Effector memory CD8-positive, alpha-beta T cell (primary cell): Measurements from ENCODE around the gene SCFD1.

ENCODE experiments used
- ATAC-seq: fragments of 150-1000 bp; cut with Tn5 transposase; replicated peaks from 2 replicates; pipeline ENCODE4 v1.10.0; 2021; ENCODE audit warnings: mild to moderate bottlenecking, moderate library complexity
- DNase-seq, 3 experiments: peaks; one replicate each; pipeline ENCODE4 v3.0.0; 2021
- H3K27ac Mint-ChIP-seq, 2 donors: one replicate each; pipeline ENCODE4 v1.8.0; 2022; ENCODE audit warnings: mild to moderate bottlenecking in 2 of 2, mixed read lengths in 2 of 2, moderate library complexity in 2 of 2
- H3K27me3 Mint-ChIP-seq, 2 donors: one replicate each; pipeline ENCODE4 v1.8.0; 2022; ENCODE audit warnings: mixed read lengths in 2 of 2
- H3K36me3 Mint-ChIP-seq: one replicate; pipeline ENCODE4 v1.8.0; 2022; ENCODE audit warnings: mild to moderate bottlenecking, moderate library complexity, mixed read lengths; ENCODE audit not compliant: insufficient read depth
- H3K4me1 Mint-ChIP-seq, 2 donors: one replicate each; pipeline ENCODE4 v1.8.0; 2022; ENCODE audit warnings: low read depth in 2 of 2, mixed read lengths in 2 of 2
- H3K4me3 Mint-ChIP-seq, 2 donors: one replicate each; pipeline ENCODE4 v1.8.0; 2022; ENCODE audit warnings: mild to moderate bottlenecking in 2 of 2, mixed read lengths in 2 of 2, moderate library complexity in 2 of 2
- H3K9me3 Mint-ChIP-seq, 2 donors: one replicate each; pipeline ENCODE4 v1.8.0; 2022; ENCODE audit warnings: mixed read lengths in 2 of 2

Gene SCFD1

DNA sequence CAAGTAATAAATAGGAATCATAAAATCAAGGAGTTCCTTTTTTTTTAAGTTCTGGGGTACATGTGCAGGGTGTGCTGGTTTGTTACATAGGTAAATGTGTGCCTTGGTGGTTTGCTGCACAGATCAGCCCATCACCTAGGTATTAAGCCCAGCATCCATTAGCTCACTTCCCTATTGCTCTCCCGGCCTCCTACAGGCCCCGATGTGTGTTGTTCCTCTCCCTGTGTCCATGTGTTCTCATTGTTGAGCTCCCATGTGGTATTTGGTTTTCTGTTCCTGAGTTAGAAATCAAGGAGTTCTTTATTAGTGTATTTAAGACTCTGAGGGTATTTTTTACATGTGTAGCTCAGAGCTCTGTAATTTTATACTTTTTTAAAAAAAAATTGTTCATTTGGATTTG is 86.0 kb downstream of the SCFD1 start:
- ATAC-seq (no peak), DNase-seq (no peak)
- no peak overlapping the region for H3K4me3 Mint-ChIP-seq
- peaks cover 36% of the 10 kb centered on the region for H3K36me3 Mint-ChIP-seq
- H3K9me3 Mint-ChIP-seq: no peaks in the 10 kb centered on the region
- H3K4me1 Mint-ChIP-seq: no peaks in the 10 kb centered on the region
- no peak overlapping the region for H3K27ac Mint-ChIP-seq
- no peaks in the 10 kb centered on the region for H3K27me3 Mint-ChIP-seq

DNA sequence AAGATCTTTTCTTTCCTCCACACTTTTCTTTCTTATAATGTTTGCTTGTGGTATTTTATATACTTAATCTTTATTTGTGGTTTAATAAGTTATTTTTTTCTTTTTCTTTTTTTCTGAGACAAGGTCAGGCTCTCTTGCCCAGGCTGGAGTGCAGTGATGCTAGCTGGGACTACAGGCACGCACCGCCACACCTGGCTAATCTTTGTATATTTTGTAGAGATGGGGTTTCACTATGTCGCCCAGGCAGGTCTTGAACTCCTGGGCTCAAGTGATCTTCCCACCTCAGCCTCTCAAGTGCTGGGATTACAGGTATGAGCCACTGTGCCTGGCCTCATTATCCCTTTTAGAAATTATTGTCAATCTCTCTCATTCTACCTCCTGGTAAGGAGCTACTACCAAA is 87.1 kb downstream of the SCFD1 start:
- Mint-ChIP-seq H3K27me3 (no peaks in the 10 kb centered on the region), H3K36me3 (peaks cover 36% of the 10 kb centered on the region), H3K4me1 (no peaks in the 10 kb centered on the region), H3K4me3 (no peak overlapping the region), H3K27ac (no peak overlapping the region), H3K9me3 (no peaks in the 10 kb centered on the region)
- ATAC-seq (no peak), DNase-seq (no peak)

DNA sequence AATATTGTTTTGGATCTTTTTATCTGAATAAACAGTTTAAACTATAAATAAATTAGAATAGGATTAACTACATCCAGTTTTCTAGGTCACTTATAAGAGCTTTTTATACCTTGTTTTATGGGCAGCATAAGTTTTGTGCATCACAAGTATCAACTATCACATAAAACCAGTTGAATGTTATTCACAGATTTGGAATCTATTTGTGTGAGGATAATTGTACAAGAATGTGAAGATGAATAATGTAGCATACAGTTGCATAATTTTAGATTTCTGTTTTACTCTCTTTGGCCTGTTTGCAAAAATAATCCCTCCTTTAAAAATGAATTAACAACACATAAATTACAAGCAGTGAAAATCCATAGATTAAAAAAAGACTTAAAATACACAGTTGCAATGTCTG is 88.8 kb downstream of the SCFD1 start:
- DNase-seq (no peak), ATAC-seq (no peak)
- peak overlapping the region in 1 of 2 donors; percentile 35 for H3K27ac Mint-ChIP-seq
- no peak overlapping the region for H3K4me3 Mint-ChIP-seq
- no peaks in the 10 kb centered on the region for H3K27me3 Mint-ChIP-seq
- H3K4me1 Mint-ChIP-seq: no peaks in the 10 kb centered on the region
- H3K36me3 Mint-ChIP-seq: peaks cover 30% of the 10 kb centered on the region
- H3K9me3 Mint-ChIP-seq: no peaks in the 10 kb centered on the region

DNA sequence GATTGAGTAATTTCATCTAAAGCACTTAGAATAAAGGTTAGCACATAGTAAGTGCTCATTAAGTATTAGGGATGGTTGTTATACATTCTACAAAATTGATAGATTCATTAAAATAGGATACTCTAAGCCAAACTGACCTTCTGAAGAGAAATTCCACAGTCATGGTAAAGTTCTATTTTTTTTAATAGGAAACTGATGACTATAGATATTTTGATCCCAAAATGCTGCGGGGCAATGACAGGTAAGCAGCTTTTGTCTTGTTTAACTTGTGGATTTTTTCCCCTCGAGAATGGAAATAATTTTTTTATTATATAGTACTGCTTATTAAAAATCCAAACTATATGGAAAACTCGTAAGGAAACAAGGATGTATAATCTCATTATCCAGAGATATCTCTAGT is 97.0 kb downstream of the SCFD1 start:
- H3K4me1 Mint-ChIP-seq: peaks cover 0 to 6% of the 10 kb centered on the region in 2 donors
- no peak overlapping the region for H3K4me3 Mint-ChIP-seq
- peaks cover 19% of the 10 kb centered on the region for H3K36me3 Mint-ChIP-seq
- H3K9me3 Mint-ChIP-seq: no peaks in the 10 kb centered on the region
- ATAC-seq (no peak), DNase-seq (no peak)
- H3K27ac Mint-ChIP-seq: no peak overlapping the region
- H3K27me3 Mint-ChIP-seq: no peaks in the 10 kb centered on the region

DNA sequence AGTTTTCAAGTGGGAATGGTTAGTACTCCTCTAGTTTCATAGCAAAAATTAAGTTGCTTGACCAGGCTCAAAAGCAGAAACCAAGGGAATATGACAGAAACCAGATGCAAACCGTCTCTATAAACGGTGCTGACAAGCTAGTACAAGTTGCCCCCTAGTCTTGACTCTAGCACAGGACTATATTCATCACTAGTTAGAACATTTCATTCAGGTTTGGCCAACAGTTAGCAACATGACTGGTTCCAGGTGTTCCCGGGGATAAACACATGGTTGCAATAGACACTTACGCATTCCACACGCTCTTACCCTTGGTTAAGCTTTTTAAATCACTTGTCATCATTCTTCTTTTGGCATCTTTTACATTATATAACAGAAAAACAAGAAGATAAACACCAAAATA is 103.6 kb downstream of the SCFD1 start:
- Mint-ChIP-seq H3K36me3 (peaks cover 27% of the 10 kb centered on the region), H3K9me3 (peaks cover 2 to 7% of the 10 kb centered on the region in 2 donors), H3K4me3 (no peak overlapping the region), H3K4me1 (peaks cover 2 to 20% of the 10 kb centered on the region in 2 donors), H3K27ac (peak overlapping the region in 1 of 2 donors; percentile 70), H3K27me3 (no peaks in the 10 kb centered on the region)
- ATAC-seq (no peak), DNase-seq (no peak)

DNA sequence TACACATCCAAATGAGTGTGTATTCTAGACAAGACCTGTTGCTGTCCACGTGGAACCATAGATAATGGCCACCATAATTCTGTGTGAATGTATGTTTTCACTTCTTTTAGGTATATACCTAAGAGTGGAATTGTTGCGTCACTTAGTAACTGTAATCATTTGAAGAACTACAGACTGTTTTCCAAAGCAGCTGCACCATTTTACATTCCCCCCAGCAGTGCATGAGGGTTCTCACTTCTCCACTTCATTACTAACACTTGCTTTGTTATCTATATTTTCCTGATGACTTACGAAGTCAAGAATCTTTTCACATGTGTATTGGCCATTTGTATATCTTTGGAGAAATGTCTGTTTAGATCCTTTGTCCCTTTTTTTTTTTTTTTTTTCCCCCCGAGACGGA is 106.4 kb downstream of the SCFD1 start:
- no peak for DNase-seq
- H3K36me3 Mint-ChIP-seq: peaks cover 30% of the 10 kb centered on the region

DNA sequence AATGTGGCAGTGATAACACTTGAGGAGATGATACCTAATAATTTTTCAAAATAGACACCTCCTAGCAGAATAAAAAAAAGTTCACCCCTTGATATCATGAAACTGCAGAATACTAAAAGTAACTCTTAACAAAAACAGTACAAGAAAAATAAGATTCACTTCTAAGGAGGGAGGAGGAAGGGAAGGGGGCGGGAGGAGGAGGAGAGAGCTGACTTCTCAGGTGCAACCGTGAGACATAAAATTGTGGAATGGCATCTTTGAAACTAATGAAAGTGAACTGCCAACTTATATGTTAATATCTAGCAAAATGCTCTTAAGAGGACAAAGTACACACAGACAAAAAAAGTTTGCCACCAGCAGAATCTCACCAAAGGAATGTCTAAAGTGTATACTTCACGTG is 115.8 kb downstream of the SCFD1 start:
- DNase-seq: no peak
- Mint-ChIP-seq H3K4me1 (no peaks in the 10 kb centered on the region), H3K9me3 (no peaks in the 10 kb centered on the region), H3K4me3 (no peak overlapping the region), H3K36me3 (peaks cover 25% of the 10 kb centered on the region), H3K27ac (no peak overlapping the region), H3K27me3 (no peaks in the 10 kb centered on the region)
- no peak for ATAC-seq

More for the DNA sequence above, 106.4 kb downstream of the SCFD1 start:
- H3K27me3 Mint-ChIP-seq: no peaks in the 10 kb centered on the region
- peaks cover 2 to 7% of the 10 kb centered on the region in 2 donors for H3K9me3 Mint-ChIP-seq
- H3K4me1 Mint-ChIP-seq: peaks cover 2 to 14% of the 10 kb centered on the region in 2 donors
- H3K27ac Mint-ChIP-seq: no peak overlapping the region
- no peak overlapping the region for H3K4me3 Mint-ChIP-seq
- ATAC-seq: no peak

DNA sequence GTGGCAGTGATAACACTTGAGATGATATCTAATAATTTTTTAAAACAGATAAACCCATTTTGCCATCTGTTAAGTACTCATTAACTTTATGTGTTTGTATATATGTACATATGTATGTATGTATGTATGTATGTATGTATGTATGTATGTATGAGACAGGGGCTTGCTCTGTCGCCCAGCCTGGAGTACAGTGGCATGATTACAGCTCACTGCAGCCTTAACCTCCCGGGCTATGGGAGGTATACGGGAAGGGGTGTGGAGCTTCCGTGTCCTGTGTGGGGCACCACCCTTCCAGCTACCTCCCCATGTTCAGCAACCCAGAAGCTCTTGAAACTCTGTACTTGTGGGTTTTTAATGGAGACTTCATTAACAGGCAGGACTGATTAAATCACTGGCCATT is 116.9 kb downstream of the SCFD1 start:
- H3K36me3 Mint-ChIP-seq: peaks cover 25% of the 10 kb centered on the region
- H3K4me1 Mint-ChIP-seq: no peaks in the 10 kb centered on the region
- DNase-seq (no peak), ATAC-seq (no peak)
- peaks cover 0 to 7% of the 10 kb centered on the region in 2 donors for H3K27me3 Mint-ChIP-seq
- H3K4me3 Mint-ChIP-seq: no peak overlapping the region
- no peak overlapping the region for H3K27ac Mint-ChIP-seq
- H3K9me3 Mint-ChIP-seq: no peaks in the 10 kb centered on the region

DNA sequence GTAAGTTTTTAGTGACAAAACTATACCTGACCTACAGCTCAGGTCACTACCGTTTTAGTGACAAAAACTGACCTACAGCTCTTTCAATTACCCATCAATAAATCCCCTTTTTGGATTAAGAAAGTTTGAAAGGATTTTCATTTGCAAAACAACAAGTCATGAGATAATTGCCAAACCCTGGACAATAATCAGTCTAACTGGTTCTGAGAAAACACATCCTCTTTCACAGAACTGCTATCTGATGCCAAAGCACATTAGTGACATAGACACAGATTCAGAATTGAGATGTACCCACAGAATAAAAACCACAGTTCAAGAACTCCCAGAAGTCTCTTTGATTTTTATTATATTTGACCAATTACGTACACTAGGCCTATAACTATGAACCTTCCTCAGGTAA is 126.2 kb downstream of the SCFD1 start:
- peaks cover 16 to 50% of the 10 kb centered on the region in 2 donors for H3K27me3 Mint-ChIP-seq
- H3K27ac Mint-ChIP-seq: no peak overlapping the region
- peaks cover 3% of the 10 kb centered on the region for H3K36me3 Mint-ChIP-seq
- no peak for ATAC-seq
- H3K4me3 Mint-ChIP-seq: no peak overlapping the region
- DNase-seq: no peak
- no peaks in the 10 kb centered on the region for H3K9me3 Mint-ChIP-seq
- no peaks in the 10 kb centered on the region for H3K4me1 Mint-ChIP-seq

DNA sequence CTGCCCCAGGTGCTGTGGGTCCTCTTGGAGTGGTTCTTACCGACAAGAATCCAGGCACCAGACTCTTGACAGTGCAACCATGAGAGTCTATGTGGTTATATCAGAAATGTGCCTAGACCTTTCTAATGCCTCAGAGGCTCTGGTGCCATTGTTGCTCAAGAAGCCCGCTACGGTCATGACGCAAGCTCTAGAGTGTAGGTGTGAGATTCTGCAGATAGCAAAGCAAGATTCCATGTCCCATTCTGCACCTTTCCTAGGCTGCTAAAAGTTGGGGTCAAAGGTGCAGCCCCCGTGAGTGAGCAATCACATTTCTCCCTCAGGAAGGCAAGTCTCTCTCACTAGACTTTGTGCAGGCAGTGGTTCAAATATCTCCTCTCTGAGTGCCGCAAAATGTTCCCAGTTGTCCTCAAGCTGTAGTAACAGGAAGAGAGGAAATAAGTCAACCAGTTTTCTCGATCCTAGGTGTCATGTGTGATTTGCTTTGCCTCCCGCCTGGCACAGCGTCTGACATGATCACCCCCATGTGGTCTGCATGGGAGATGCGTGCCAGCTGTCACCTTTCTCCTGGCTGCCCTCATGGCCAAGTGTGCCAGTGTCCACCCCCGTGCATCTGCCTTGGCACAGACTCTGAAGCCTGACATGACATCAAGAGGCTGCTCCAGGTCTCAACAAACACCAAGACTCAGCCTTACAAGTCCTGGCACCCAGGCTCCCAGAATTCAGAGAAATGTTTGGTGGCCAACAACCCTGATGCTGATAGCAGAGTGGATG is 129.7 kb downstream of the SCFD1 start:
- peaks cover 3% of the 10 kb centered on the region for H3K36me3 Mint-ChIP-seq
- DNase-seq: no peak
- no peaks in the 10 kb centered on the region for H3K4me1 Mint-ChIP-seq
- no peak overlapping the region for H3K27ac Mint-ChIP-seq
- H3K27me3 Mint-ChIP-seq: peaks cover 15 to 51% of the 10 kb centered on the region in 2 donors
- no peaks in the 10 kb centered on the region for H3K9me3 Mint-ChIP-seq
- no peak overlapping the region for H3K4me3 Mint-ChIP-seq
- ATAC-seq: no peak

DNA sequence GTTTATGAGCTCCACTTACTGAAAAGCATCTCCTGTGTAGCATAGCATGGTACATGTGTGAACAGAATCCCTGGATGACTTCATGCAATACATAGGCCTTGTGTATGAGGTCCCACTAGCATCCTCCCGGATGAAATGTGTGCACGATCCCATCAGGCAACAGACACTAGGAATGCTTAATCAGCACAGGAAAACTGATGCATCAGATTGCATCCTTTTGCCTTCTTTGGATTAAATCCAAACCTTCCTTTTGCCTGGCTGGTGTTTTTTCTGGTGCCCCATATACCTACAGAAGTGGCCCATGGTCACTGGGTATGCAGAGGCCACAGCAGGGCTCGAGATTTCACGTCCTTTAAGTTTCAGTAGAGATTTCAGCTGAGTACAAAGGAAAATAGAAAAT is 131.3 kb downstream of the SCFD1 start:
- Mint-ChIP-seq H3K27ac (no peak overlapping the region), H3K27me3 (peaks cover 21 to 55% of the 10 kb centered on the region in 2 donors), H3K4me1 (no peaks in the 10 kb centered on the region), H3K9me3 (no peaks in the 10 kb centered on the region), H3K4me3 (no peak overlapping the region), H3K36me3 (peaks cover 3% of the 10 kb centered on the region)
- ATAC-seq: no peak
- DNase-seq: no peak

DNA sequence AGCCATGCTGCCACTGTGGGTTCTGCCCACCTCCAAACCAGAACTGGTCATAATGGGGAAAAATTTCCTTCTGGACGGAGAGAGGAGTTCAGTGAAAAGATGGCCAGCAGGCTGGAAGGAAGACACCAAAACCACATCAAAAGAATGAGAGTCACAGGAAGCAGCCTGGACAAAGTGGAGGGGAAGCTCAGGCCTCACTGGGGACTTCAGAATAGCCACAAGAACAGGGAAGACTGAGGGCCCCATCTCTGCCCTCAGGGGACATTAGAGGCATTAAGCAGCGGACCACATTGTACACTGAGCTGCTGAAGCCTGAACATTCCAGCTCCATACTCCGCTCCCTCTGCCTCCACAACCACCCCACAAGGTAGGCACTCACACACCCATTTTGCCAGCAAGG is 132.7 kb downstream of the SCFD1 start:
- Mint-ChIP-seq H3K27me3 (peaks cover 21 to 55% of the 10 kb centered on the region in 2 donors), H3K4me1 (no peaks in the 10 kb centered on the region), H3K27ac (no peak overlapping the region), H3K36me3 (peaks cover 3% of the 10 kb centered on the region), H3K4me3 (no peak overlapping the region), H3K9me3 (no peaks in the 10 kb centered on the region)
- no peak for ATAC-seq
- no peak for DNase-seq

DNA sequence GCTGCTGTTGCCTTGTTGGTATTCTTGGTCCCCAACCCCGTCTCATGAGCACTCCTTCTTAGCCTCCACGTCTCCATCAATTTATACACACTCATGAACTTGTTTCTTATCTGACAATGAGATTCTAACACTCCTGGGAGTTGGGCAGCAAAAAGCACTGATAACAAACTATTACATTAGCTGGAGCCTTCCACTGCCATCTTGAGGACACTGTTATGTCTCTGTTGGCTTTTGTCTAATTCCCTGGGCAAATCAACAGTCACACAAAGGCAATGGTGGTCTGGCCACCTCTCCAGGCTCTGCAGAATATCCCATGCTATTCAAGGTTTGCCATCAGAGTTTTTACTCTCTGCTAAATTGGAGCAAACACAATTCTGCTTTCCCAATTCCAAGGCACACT is 134.5 kb downstream of the SCFD1 start:
- Mint-ChIP-seq H3K4me1 (no peaks in the 10 kb centered on the region), H3K27ac (no peak overlapping the region), H3K27me3 (peaks cover 21 to 63% of the 10 kb centered on the region in 2 donors), H3K4me3 (no peak overlapping the region), H3K9me3 (no peaks in the 10 kb centered on the region), H3K36me3 (peaks cover 3% of the 10 kb centered on the region)
- DNase-seq: no peak
- no peak for ATAC-seq

DNA sequence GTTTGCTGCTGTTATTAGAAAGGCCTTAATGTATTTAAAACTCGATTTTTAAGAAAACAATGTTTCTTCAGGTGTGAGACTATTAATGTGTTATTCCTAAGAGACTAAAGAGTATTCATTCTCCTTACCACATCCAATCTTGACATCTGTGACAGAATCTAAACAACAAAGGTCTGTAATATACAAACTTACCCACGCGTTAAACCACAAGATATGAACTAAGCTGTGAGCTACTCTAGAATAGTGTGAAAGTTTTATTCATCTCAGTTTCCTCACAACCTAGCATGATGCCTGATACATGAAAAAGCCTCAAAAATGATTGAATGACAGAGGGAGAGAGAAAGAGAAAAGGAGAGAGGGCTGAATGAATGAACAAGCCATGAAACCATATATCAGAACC is 135.0 kb downstream of the SCFD1 start:
- Mint-ChIP-seq H3K27ac (no peak overlapping the region), H3K9me3 (peaks cover 0 to under 1% of the 10 kb centered on the region in 2 donors), H3K4me3 (no peak overlapping the region), H3K27me3 (peaks cover 24 to 58% of the 10 kb centered on the region in 2 donors), H3K36me3 (peaks cover 2% of the 10 kb centered on the region), H3K4me1 (no peaks in the 10 kb centered on the region)
- DNase-seq (no peak), ATAC-seq (no peak)
